GM19099 (cell line): ENCODE results near the gene ZNF845.

ENCODE experiments used
- POLR2A ChIP-seq: IDR thresholded peaks from 3 replicates; pipeline ENCODE4 v1.6.1; 2011; ENCODE audit warnings: low read depth; ENCODE audit not compliant: insufficient read length; ENCODE audit errors: extremely low read depth

The ZNF845 gene

DNA sequence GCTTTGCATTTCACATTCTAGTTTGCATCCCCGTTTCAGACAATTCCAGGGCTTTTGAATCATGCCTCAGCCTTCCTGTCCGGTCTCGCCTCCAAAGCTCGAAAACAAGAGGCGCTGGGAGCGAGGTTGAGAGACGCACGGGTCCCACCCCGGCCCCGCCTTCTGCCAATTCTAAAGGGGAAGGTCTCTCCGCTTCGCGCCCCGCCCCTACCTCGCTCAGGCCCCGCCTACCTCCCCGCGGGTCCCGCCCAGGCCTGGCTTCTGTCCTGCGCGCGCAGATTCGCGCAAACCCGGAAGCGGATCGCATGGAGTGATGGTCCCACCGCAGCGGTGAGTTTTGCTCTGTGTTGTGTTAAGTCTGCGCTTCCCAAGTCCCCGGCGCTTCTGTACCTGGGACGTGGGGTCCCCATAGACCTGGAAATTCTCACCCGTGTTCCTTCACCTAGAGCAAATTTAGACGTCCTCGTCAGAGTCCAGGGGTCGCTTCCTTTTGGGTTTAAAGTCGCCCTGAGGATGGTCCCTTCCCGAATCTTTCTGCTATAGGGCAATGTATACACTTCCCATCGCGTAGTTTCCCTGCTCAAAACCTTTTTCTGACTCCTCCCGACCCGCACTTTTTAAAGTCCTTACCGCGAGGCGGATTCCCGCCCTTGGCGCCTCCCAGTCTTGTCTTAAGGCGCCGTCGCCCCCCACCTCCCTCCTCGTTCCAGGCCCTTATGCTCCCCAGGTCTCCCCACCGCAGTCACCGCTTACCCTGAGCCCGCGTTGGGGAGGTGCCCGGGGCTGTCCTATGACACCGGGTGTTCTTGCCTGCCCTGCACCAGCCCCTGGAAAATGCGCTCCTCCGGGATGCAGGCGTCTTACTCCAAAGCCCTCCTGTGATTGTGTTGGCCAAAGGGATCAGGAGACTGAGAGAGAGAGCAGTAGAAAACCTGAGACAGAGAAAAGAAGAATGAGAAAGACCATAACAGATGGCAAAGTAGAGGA is at the start of gene ZNF845:
Gene ZNF845, plus strand, starts transcription at position 287 of the 987 bp plus-strand sequence. CDS start 7,559 bp downstream, outside the sequence.
- peak; percentile 84 for TF ChIP-seq POLR2A

GRCh38 chr19:53285087-53285486 is 48.5 kb upstream of the ZNF845 start:
- TF ChIP-seq POLR2A = no peak

GRCh38 chr19:53290758-53291549 is 42.6 kb upstream of the ZNF845 start:
- TF ChIP-seq POLR2A = no peak

DNA sequence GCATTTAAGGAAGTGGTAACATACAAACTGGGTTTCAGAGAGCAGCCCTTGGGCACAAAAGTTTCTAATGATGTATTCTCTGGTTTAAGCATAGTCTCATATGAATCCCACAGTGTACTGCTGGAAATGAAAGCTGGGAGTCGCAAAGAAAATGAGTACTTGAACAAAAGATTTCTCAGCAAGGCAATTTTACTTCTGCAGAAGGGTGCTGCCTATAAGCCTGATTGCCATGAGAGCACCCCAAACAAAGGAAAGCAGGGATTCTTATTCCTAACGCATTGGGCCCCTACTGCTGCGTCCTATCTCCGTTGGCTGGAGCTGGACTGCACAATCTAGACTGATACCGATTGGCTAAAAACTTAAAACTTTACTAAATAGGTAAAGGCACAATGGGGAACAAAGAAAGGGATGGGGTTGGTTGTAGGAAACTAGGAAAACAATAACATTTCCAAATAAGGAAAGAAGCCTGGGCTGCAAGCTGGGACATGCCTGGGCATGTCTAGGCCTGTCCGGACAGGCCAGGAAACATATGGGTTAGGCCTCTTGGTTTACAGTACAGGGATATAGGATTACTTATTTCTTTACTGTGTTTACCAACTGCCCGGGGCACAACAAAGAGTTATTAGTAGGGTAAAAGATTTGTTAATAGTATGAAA is 38.6 kb upstream of the ZNF845 start:
- no peak for TF ChIP-seq POLR2A

DNA sequence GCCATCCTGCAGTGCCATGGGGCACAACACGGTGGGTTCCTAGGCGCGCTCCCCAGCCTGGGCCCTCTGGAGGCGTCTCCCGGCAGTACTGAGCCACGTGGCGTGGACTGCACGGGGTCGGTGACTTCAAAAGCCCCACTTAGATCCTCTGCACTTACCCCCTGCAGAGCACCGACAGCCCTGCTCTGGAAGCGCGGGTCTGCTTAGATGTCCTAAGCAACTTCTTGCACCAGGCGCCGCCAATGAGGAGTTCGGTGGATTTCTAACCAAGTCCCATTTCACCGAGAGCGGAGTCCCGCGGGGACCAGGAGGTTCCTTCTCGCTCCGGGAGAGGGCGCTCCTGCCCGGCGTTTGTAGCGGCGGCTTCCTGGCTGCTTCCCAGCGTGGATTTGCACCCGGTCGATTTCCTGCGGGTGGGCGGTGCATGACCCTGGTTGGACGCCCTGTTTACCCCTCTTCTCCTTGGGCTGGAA is 25.2 kb upstream of the ZNF845 start:
- TF ChIP-seq POLR2A = no peak

GRCh38 chr19:53311044-53311443 is 22.5 kb upstream of the ZNF845 start:
- no peak for TF ChIP-seq POLR2A

- no peak for TF ChIP-seq POLR2A
Observed at GRCh38 chr19:53311897-53312296, 21.7 kb upstream of the ZNF845 start.

- no peak for TF ChIP-seq POLR2A
Observed at GRCh38 chr19:53328967-53329366, 4.6 kb upstream of the ZNF845 start.

- no peak for TF ChIP-seq POLR2A
Observed at GRCh38 chr19:53332484-53332883, 1.1 kb upstream of the ZNF845 start.

DNA sequence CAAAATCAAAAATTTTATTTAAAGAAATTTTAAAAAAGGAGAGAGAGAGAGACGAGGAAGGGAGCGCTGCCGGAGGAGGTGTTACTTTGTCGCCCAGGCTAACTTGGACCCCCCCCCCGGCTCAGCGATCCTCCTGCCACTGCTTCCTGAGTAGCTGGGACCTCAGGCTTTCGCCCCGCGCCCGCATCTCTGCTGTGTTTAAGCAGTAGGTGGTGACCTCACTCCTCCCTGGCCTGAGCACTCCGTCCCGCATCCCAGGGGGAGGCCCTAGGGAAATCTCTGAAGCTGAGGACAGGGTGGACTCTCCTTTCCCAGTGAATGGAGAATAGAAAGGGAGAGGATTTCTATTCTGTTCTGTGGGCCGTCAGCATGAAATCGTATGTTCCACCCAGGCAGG is 485 bp upstream of the ZNF845 start:
- TF ChIP-seq POLR2A = no peak

- TF ChIP-seq POLR2A = no peak
Observed at GRCh38 chr19:53355739-53356138, 22.2 kb downstream of the ZNF845 start.

DNA sequence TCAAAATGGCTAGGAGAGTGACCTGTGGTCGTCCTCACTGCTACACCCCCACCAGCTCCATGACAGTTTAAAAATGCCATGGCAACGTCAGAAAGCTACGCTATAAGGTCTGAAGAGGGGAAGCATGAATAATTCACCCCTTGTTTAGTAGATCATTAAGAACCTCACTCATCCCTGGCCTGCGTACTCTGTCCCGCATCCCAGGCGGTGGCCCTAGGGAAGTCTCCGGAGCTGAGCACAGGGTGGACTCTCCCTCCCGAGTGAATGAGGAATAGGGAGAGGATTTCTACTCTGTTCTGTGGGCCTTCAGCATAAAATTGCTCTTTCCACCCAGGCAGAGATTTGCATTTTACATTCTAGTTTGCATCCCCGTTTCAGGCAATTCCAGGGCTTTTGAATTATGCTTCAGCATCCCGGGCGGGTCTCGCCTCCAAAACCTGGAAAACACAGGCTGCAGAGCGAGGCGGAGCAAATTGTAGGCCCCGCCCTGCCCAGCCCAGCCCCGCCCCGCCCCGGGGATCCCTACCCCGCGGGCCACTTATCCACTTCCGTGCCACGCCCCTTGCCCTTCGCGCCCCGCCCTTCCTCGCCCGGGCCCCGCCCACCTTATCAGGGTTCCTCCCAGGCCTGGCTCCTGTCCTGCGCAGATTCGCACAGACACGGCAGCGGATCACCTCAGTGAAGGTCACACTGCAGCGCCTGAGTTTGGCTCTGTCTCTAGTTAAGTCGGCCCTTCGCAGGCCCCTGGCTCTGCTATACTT is 24.5 kb downstream of the ZNF845 start:
- TF ChIP-seq POLR2A = no peak

DNA sequence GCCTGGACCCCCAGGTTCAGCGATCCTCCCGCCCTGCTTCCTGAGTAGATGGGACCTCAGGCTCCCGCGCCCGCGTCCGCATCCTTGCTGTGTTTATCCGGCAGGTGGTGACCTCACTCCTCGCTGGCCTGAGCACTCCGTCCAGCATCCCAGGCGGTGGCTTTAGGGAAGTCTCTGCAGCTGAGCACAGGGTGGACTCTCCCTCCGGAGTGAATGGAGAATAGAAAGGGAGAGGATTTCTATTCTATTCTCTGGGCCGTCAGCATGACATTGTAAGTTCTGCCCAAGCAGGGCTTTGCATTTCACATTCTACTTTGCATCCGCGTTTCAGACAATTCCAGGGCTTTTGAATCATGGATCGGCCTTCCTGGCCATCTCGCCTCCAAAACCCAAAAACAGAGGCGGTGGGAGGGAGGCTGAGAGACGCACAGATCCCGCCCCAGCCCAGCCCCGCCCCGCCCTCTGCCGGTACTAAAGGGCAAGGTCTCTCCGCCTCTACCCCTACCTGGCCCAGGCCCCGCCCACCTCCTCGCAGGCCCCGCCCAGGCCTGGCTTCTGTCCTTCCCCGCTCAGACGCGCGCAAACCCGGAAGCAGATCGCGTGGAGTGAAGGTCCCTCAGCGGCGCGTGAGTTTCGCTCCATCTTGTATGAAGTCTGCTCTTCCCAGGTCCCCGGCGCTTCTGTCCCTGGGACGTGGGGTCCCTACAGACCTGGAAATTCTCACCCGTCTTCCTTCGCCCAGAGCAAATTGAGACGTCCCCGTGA is 31.8 kb downstream of the ZNF845 start, which contains the start of gene ZNF525:
Gene ZNF525, plus strand, starts transcription at position 572 of the 765 bp plus-strand sequence. CDS start 6,577 bp downstream, outside the sequence.
- TF ChIP-seq POLR2A = peak; percentile 88
